RPMI7951 (cell line): ENCODE results near the gene SERPINC1. TPM values are rescaled to one million over a fixed set of nuclear protein-coding genes. Genes with fewer than 3 reads are reported as not detected.
"Not testable (repeated sequence)": the region's sequence is repeated elsewhere in the genome, so short reads cannot be mapped to it uniquely, and the experiment has no call there.

Source experiments
- DNase-seq: peaks from one replicate; pipeline ENCODE4 v3.0.0-alpha.2; 2012; ENCODE audit warnings: low read depth
- total RNA-seq: library from RNA; depleted of rRNA; stranded (reverse); fragments of >200 nt; shearing (Covaris generic); gene quantifications from 2 replicates; pipeline ENCODE4 v1.2.3, GENCODE V29; 2014

Gene SERPINC1
- total RNA-seq, 1 experiment from 2014 or later: 1.1 TPM

- DNase-seq: no peak
Observed at GRCh38 chr1:173893611-173894010, 23.5 kb downstream of the SERPINC1 start.

GRCh38 chr1:173889885-173890284 lies 27.2 kb downstream of the SERPINC1 start:
- no peak for DNase-seq

GRCh38 chr1:173888749-173889148 lies 28.4 kb downstream of the SERPINC1 start:
- no peak for DNase-seq

- DNase-seq: no peak
Observed at GRCh38 chr1:173887627-173888026, 29.5 kb downstream of the SERPINC1 start.

- DNase-seq: no peak
Observed at GRCh38 chr1:173886746-173887611, 30.1 kb downstream of the SERPINC1 start.

- DNase-seq: no peak
Observed at GRCh38 chr1:173884701-173885100, 32.4 kb downstream of the SERPINC1 start.

GRCh38 chr1:173881117-173881516 lies 36.0 kb downstream of the SERPINC1 start:
- not testable (repeated sequence) for DNase-seq

- no peak for DNase-seq
Observed at GRCh38 chr1:173878251-173878650, 38.9 kb downstream of the SERPINC1 start.

- no peak for DNase-seq
Observed at GRCh38 chr1:173876732-173877131, 40.4 kb downstream of the SERPINC1 start.

GRCh38 chr1:173871500-173871899 lies 45.6 kb downstream of the SERPINC1 start:
- DNase-seq: no peak

GRCh38 chr1:173871091-173871490 lies 46.0 kb downstream of the SERPINC1 start:
- no peak for DNase-seq

GRCh38 chr1:173870252-173871075 lies 46.7 kb downstream of the SERPINC1 start:
- peak; percentile 33 for DNase-seq

- no peak for DNase-seq
Observed at GRCh38 chr1:173869021-173869359, 48.1 kb downstream of the SERPINC1 start.

- no peak for DNase-seq
Observed at GRCh38 chr1:173868266-173869020, 48.7 kb downstream of the SERPINC1 start, which contains the start of gene ZBTB37. Gene ZBTB37 (plus strand): TSS chr1:173868380. CDS start chr1:173870226, 1,846 bp downstream.

- DNase-seq: peak; percentile 98
Observed at GRCh38 chr1:173867753-173868265, 49.3 kb downstream of the SERPINC1 start, which contains the start of gene GAS5. Gene GAS5 (minus strand): TSS chr1:173867989.

- no peak for DNase-seq
Observed at GRCh38 chr1:173867141-173867752, 49.9 kb downstream of the SERPINC1 start.

- no peak for DNase-seq
Observed at GRCh38 chr1:173866413-173867115, 50.6 kb downstream of the SERPINC1 start.

GRCh38 chr1:173865468-173866164 lies 51.5 kb downstream of the SERPINC1 start:
- DNase-seq: no peak

GRCh38 chr1:173864179-173864867 lies 52.8 kb downstream of the SERPINC1 start:
- DNase-seq: no peak
